GM20431 (cell line): ENCODE data around the gene SMYD5.

Experiments used
- in situ Hi-C: fragments of 300-500 bp; cut with MseI, MboI; formaldehyde crosslinking; loops from one replicate; pipeline ENCODE4 v1.15.0; 2020; ENCODE audit warnings: low sequenced_read_pairs; ENCODE audit not compliant: unreplicated experiment

SMYD5 gene

GRCh38 chr2:73235315-73236028, 21.4 kb downstream of the SMYD5 start:
- in situ Hi-C loops: no loop called here

DNA sequence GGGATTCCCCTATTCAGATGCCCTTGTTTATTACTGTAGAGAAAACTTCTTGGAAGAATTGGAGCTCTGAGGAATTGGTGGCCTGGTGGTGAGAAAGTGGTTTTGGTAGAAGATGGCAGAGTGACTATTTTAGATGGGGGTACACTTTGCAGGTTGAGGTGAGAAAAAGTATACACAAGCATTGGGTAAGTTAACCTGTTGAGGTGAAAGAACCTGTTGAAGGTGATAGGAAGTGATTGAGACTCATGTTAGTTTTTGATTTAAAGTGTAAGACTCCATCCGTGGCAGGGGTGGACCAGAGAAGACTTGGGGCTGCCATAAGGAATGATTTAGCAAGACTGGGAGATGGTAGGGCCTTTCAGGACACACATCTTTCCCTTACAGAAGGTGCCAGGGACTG, 23.1 kb downstream of the SMYD5 start:
- in situ Hi-C loops: no loop called here

DNA sequence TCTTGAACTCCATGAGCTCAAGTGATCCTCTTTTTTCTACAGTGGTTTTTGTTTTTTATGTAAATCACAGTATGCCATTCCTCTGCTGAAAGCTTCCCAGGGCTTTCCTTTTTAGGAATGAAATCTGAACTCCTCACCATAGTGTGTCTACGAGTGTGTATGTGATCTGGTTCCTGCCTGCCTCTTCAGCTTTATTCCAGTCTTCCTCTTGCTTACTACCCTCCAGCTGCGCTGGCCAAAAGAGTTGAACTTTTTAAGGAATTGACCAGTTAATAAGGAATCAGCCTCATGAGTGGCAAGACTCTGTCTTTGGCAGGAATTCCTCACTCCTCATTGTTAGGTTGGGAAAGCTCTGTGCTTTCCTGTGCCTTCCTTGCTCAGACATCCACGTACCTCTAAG, 24.1 kb downstream of the SMYD5 start:
- in situ Hi-C loops: no loop called here

DNA sequence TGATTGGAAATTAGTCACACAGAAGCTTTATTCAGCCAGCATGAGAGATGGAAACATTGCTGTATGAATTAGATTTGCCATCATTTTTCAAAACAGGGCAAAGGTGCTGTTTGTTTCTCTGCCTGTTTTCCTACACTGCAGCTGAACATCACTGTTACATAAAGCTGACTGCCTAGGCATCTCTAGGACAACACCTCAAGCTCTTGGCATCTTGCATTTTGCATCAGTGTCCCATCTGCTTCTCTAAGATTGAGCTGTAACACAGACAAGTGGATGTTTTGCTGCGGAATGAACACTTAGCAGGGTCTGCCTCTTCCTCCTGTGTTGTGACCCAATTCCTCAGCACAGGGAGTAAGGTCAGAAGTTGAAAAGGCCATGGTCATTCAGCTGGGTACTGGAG, 24.9 kb downstream of the SMYD5 start:
- in situ Hi-C loops: no loop called here

DNA sequence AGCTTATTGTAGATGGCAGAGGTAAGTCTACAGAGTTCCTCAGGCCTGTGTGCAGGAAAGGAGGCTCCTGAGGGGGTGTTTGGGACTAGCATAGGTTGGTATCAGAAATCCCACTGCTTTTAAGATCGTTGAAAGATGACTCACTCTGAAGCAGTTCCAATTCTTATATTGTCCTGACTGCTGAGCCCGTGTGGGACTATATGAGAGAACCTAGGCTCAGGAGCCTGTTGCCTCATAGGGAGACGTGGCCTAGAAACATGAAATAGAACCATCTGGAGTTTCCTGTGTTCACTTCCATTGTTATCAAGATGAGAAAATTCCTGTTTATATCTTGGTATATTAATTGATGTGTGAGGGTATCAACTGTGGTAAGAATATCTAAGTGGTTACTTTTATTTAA, 25.7 kb downstream of the SMYD5 start:
- in situ Hi-C loops: no loop called here

- in situ Hi-C loops: no loop called here
Observed at GRCh38 chr2:73243884-73244570, 30.0 kb downstream of the SMYD5 start.

DNA sequence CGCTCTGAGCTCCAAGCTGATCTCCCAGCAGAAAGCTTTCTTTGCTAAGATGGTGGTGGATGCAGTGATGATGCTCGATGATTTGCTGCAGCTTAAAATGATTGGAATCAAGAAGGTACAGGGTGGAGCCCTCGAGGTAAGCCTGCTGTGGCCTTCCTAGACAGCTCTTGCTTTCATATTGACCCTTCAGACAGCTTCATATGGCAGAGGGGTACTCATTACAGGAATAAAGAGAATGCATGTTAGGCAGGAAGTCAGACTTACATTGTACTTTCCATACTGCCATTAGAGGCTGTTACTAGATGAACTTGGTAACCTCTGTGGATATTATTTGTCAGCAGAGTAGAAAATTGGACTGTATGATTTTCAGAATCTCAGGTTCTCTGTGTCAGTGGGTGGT, 30.5 kb downstream of the SMYD5 start:
- in situ Hi-C loops: no loop called here

- in situ Hi-C loops: no loop called here
Observed at GRCh38 chr2:73246850-73247249, 32.8 kb downstream of the SMYD5 start.

- in situ Hi-C loops: no loop called here
Observed at GRCh38 chr2:73249636-73250035, 35.6 kb downstream of the SMYD5 start.

GRCh38 chr2:73250872-73251846, 37.1 kb downstream of the SMYD5 start:
- in situ Hi-C loops: no loop called here

GRCh38 chr2:73252238-73253027, 38.4 kb downstream of the SMYD5 start:
- in situ Hi-C loops: no loop called here

GRCh38 chr2:73253400-73253799, 39.4 kb downstream of the SMYD5 start:
- in situ Hi-C loops: no loop called here

GRCh38 chr2:73253901-73254300, 39.9 kb downstream of the SMYD5 start:
- in situ Hi-C loops: no loop called here

DNA sequence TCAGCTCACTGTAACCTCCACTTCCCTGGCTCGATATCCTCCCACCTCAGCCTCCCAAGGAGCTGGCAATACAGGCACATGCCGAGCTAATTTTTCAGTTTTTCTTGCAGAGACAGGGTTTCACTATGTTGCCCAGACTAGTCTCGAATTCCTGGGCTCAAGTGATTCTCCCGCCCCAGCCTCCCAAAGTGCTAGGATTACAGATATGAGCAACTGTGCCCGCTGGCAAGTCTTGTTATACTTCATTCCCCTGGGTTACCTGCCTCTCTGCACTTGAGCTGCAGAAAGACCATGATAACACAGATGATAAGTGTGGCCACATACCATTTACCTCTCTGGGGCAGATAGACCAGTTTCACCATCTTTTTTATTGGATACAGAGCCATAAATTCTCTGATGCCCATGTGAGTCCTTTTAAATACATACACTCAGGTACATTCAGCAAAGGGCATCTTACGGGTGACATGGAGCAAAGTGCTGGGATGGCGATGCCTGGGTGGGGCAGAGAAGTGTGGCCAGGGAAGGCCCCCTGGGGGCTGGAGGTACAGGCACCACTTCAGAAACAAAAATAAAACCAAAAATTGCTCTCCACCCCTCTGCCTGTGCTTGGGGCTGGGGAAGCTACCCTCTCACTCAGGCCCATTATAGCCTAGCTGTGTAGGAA, 40.4 kb downstream of the SMYD5 start:
- in situ Hi-C loops: no loop called here

DNA sequence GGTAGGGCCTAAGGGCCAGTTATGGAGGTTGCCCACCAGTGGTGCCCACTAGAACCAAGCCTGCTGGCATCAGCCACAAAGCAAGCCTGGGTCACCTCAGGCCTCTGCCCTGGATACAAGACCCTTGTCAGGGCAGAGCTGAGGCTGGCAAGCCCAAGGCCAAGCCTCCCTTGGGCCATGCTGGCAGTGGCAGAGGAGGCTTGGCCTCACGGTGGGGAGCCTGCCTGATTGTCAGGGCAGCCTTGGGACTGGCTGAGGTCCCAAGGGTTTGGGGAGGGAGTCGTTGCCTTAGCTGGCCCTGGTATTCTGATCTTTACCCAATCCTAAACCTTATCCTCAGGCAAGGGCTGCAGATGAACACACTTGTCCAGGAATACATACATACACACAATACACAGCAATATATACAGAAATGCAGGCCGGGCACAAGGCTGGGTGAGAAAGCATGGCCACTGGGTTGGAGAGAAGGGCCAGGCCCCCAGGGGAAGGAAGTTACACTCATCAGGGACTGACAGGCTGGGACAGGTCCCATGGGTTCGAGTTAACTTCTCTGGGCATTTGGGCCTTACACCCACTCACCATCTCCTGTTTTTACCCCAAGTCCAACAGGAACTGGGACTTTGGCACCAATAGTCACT, 41.1 kb downstream of the SMYD5 start:
- in situ Hi-C loops: no loop called here

GRCh38 chr2:73255907-73256617, 42.0 kb downstream of the SMYD5 start:
- in situ Hi-C loops: no loop called here

- in situ Hi-C loops: no loop called here
Observed at GRCh38 chr2:73256618-73256922, 42.5 kb downstream of the SMYD5 start.

DNA sequence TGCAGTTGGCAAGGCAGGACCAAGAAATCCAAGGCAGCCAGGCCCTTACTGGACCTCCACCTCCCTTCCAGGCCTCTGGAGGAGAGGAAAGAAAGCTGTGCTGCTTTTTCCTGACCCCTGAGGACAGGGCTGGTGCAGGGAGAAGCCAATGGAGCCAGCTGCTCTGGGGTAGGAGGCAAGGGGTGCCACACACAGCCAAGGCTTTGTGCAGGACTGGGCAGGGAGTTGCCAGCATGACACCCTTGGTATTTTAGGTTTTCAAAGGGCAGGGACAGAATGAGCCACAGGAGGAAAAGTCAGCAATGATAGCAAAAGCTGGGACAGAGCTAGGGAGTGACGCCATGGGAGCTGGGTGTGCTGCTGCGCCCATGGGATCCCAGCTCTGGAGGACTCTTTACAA, 43.0 kb downstream of the SMYD5 start:
- in situ Hi-C loops: no loop called here
